NB4 (cell line): Measurements from ENCODE around the gene LMO3.

ENCODE experiments used
- MAX ChIP-seq: IDR thresholded peaks from 2 replicates; pipeline ENCODE4 v1.6.1; 2011; ENCODE audit warnings: low read depth, low read length
- POLR2A ChIP-seq: IDR thresholded peaks from 2 replicates; pipeline ENCODE4 v1.6.1; 2011; ENCODE audit warnings: mild to moderate bottlenecking; ENCODE audit not compliant: insufficient read length; ENCODE audit errors: extremely low read depth

- no peak for TF ChIP-seq POLR2A
- TF ChIP-seq MAX: no peak
Observed at GRCh38 chr12:16524378-16524777, 81.6 kb downstream of the LMO3 start.
